ENCODE data around the gene MAIP1.

MAIP1 gene

DNA sequence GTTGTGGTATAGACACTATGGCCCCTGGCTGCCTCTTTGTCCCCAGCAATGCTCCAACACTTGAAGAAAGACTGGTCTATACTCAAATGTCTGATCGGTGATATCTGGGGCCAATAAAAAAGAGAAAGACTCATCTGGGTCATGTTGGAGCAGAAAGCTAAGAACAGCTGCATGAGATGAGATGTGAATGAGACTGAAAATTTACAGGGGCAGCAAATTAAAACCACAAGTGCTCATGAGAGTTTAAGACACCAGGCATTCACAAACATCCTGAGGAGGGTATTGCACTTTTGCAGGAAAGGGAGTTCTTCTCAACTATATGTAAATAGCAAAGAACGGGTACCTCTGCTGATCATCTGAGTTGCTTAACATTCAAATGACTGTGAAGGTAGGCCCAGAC, 36.3 kb downstream of the MAIP1 start:
- no peak for DNase-seq

DNA sequence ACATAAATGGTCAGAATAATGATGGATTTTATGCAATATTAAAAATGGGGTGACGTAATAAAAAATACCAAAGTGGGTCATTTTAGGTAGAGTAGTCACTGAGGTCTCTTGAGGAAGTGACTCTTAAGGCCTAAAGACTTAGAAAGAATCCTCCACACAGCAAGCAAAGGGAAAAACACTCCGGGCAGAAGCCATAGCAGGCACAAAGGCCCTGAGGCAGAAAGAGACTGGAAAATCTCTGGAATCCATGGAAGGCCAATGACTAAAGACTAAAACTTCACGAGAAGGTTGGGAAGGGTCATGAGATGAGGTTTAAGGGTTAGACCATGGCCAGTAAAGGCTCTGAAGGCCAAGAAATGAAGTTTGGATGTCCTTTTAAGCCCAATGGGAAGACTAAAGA, 36.9 kb downstream of the MAIP1 start:
- DNase-seq, result no peak

DNA sequence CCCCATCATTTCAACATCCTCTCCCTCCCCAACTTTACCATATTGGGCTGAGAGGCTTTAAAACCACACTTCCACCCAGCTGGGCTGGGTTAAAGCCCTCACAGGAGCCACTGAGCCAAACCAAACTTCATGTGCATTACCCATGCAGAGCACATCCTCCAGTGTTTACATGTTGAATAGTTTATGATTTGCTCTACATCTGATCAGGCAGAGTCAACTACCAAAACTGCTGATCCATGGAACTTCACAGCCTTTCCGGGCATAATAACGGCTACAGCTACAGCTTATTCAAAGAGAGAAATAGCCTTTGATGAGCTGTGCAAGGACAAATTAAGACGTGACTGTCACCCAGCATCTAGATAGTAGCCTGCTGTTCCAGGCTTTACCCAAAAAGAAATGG, 39.0 kb downstream of the MAIP1 start:
- DNase-seq, result no peak

DNA sequence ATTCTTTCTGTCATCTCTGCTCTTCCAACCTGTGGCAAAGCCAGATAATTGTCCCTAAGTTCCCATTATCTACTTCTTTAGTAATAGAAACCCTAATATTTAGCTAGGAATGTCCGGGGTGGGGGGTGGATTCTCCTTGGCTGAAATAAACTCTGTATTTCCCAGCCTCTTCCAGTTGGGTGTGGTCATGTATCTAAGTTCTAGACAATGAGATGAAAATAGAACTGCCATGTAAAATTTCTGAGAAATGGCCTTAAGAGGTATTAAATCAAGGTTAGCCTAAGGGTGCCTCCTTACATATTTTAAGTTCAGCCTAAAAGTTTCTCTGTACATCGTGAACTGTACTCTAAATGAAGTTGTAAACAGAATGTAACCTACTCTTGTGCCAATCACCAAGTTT, 39.5 kb downstream of the MAIP1 start:
- no peak for DNase-seq

DNA sequence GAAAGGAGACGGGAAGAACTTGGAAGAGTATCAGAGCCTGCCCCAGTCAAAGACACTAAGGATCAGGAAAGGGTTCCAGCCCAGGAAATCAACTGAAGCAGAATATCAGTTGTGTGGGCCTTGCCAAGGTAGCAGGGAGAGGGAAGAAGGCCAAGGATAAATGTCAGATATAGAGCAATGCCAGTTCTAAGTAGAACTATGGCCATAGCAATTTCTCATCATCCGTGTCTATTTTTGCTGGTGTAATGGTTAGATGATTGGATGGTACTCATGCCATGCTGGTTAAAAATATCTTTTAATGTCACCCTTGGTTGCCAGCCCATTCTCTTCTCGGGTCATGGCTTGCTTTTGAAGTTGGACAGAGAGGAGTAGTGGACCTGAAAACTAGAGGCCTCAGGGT, 41.9 kb downstream of the MAIP1 start:
- no peak for DNase-seq

DNA sequence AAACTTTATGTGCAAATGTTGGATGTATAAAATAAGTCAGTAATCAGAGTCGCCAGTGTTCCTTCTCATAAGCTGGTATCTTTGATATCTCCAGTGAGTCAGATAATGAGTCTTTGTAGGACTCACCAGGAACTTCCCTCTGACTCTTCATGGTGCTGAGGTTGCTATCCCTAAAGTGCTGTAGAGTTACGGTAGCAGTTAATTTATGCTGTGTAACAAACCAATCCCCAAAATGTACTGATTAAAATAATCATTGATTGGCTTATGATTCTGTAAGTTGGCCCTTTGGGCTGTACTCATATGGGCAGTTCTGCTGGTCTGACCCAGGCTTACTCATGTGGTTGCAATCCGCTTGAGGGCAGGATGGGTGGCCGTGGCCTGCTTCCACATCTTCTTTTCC, 43.8 kb downstream of the MAIP1 start:
- DNase-seq, result no peak

DNA sequence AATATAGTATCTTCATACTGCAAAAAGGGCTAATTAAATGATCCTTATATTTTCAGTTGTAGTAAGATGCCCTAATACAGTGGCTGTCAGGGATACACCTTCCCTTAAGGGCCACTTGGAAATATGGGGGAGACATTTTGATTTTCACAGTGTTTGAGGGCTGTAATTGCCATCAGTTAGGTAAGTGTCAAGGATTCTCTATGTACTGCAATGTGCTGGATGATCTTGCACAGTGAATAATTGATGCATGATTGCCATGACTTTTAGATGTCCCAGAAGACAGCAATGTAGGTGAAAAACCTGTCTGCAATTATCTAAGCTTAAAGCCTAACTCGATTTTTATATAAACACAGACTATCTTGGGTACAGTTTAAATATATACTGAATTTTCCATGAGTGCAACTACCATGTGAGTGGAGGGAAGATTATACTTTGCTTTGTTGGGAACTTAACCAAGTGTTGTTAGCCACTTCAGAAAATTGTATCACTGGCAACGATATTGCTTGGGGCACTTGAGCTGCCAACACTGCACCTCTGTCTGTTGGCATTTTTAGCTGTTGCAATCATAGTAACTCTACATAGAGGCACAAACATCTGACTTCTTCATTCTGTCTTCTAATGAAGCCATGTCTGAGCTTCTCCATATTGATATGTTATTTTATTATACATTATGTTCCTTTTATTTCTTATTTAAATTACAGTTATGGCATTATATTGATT, 45.2 kb downstream of the MAIP1 start:
- no peak for DNase-seq

DNA sequence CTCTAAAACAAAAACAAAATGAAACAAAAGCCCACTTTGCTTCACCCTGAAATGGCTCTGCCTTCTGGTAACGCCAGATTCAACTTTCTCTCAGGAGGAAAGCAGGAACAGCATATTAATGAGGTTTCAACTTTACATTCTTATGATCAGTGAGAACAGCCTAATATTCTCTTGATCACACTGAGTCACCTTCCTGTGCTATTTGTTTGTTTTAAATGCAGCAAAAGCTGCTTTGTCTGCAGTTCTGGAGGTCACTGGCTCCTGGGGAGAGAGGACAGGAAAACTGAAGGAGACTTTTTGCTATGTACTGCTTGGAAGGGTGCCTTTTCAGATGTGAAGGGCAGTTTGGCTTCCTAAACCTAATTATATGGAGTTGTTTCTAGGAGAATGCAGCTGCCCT, 48.1 kb downstream of the MAIP1 start:
- DNase-seq, result no peak

DNA sequence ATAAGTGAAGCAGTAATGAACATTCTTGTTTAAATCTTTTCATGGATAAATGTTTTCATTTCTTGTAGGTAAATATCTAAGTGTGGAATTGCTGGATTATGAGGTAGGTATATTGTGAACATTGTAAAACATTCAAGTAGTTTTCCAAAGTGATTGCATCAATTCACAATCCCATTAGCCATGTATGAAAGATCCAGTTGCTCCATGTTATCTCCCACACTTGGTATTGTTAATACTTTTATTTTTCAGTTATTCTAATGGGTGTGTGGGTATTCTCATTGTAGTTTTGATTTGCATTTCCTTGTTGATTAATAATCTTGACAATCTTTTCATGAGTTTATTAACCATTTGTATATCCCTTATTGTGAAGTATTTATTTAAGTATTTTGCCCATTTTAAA, 50.3 kb downstream of the MAIP1 start:
- DNase-seq, result no peak

DNA sequence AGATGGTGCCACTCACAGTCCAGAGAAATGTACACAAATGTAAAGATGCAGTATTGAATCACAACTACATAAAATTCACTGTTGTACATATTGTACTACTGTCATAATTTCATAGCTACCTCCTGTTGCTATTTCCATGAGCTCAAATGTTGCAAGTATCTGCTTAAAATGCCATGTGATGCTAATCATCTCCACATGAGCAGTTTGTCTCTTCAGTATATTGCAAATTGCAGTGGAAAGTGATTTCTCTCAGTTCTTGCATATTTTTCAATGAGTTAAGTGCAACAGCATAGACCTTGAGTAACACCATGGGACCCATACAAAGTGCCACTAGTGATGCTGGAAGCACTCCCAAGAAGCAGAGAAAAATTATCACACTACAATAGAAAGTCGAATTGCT, 51.9 kb downstream of the MAIP1 start:
- DNase-seq, result no peak

DNA sequence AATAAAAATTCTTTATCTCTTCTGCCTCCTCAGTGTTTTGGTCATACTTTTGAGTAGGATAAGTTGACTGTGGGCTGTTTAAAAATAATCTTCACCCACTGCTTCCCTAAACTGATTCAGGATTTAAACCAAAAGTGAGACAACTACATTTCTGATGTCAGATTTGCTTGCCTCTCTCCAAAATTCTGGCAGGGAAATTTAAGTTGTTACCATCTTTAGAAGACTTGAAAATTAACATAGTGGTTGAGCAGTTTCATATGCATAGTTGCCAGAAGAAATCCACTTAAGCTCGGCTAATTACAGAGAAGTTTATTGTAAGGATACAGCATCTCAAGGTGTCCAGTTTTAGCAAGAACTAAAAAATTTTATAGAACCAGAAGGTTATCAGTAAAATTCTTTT, 57.0 kb downstream of the MAIP1 start:
- DNase-seq, result no peak
